D341Med (cell line): ENCODE data around the gene LYL1.

ENCODE experiments used
- DNase-seq: peaks from one replicate; pipeline ENCODE4 v3.0.0; 2012; ENCODE audit warnings: low spot score

The LYL1 gene

DNA sequence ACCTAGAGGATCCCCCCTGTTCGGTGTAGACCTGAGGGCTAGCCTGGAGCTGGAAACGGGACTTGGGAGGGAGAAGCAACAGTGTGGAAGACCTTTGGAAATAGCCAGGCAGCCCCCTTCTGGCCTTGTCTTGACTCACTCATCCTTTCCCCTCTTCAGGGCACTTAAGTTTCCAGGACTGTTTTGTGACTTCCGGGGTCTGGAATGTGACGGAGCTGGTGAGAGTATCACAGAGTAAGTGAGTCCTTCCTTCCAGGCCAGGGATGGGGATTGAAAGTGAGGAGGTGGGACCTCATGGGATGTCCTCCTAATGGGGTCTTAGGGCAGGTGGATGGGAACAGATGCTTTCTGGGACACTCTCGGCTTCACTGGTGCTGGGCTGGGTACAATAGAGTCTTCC is 29.4 kb downstream of the LYL1 start:
- DNase-seq = no peak

DNA sequence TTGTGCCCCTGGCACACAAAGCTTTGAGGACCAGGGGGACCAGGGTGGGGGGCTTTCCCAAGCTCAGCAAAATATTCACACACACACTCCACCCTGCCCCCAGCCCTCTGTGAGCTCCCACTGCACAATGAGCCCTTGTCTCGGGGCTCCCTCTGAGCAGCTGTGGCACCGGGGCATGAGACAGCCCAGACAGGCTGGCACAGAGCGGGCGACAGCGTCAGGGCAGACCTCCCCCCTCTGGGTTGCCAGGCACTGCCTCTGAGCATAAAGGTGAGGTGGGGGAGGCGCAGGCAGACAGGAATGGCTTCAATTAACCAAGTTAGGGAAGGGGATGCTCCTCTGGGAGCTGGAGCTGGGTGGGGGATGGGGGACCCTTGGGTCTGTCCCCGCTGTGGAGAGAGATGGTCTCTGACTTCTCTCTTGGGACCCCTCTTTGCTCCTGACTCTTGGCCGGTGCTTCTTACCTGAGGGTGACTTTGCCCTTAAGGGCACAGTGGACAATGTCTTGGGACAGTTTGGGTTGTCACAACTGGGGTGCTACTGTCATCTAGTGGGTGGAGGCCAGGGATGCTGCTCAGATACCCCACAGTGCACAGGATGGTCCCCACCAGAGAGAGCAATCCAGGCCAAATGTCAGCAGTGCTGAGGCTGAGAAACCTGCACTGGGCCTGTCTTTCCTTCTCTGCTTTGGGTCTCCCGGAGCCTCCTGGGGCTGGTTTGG is 30.3 kb downstream of the LYL1 start:
- no peak for DNase-seq

DNA sequence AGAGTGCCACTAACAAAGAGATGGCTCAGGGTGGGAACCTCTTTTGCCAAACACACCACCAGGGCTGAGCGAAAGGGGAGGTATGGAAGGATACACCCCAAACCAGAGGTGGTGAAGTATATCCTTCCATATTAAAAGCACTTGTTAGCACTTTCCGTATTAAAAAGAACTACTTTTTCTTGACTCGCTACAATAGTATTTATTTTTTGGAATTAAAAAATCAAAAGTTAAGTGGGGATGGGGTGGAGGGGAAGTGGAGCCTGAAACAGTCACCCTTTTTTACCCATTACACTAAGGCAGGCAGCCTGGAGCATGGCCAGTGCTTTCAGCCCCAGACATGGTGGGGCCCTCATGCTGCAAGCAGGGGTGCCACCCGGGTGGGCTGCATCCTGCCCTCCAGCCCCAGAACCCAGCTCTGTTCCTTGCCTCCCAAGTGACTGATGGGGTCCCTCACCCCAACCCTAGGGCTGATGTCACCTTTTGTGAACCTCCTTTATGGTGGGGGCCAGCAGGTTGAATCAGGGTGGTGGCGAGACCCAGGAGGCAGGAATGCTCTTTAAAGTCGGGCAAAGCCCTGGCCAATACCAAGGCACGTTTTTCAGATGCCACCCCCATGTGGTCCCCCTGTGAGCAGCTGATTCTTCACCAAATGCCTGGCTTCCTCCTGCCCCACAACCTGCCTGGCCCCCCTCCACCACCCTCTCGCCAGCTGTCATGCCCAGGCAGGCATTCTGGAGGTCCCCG is 31.0 kb downstream of the LYL1 start:
- DNase-seq = no peak

DNA sequence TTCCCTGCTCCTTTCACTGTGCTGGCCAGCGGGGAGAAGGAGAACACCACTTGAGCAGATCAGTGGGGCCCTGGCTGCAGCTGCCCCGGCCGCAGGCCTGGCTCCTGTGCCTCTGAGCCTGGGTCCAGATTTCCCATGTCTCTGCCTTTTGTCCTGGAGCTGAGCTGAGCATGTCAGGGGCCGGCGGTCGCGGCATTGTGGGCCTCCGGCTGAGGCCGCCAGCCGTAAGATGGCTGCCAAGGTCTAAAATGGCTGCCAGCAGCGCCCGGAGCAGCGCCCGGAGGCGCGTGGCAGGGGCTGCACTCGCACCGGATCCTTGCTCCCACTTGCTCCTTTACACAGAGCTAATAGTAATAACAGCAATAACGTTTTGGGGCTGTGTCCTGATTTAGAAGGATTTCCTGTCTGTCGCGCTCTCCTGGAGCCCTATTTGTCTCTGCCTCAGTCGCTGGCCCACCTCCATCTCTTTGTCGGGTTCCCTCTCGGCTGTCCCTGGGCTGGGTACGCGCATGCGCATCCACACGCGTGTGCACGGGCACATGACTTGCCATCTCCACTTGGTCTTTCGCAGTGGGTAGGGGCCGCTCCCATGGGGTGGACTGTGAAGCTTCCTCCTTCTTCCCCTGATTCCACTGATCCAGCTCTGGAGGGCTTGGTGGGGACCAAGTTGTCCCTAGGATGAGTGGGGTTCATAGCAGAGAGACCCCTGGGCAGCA is 32.1 kb downstream of the LYL1 start:
- no peak for DNase-seq

DNA sequence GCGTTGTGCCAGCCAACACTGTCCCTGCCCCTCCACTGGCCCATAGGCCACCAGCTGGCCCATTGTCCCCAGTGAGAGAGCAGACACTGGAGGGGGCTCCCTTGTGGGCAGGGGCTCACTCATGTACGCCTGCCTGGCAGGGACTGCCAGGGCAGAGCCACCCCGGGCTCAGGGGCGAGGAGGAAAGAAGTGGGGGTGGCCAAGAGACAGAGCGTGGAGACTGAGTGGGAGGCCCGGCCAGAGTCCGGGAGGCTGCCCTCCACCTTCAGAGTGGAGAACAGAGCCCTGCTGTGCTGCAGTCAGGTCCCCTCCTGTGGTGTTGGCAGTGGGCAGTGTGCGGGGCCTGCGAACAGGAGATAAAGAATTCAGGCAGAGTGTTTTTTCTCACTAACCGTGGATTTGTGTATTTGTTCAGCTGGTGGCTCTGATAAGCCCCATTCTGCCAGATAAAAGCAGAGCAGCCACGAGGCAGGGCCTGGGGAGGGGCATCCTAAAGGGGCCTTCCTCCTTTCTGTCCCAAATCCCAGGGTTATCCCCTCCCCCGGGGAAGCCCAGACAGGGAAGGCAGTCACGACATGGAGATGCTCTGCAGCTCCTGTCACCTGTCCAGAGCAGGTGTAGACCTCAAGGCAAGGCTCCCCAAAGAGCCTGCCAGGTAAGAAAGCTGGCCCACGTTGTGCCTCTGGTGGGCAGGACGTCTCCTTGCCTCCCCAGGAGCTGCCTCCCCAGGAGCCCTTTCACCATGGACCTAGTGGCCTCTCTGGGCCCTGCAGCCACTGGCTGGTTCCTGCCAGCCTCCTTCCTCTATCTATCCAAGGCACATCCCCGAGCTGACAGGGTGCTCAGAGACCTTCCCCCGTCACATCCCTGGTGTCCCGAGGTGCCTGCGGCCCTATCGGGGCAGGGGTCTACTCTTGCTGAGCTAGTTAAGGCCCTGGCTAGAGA is 33.0 kb downstream of the LYL1 start:
- no peak for DNase-seq

DNA sequence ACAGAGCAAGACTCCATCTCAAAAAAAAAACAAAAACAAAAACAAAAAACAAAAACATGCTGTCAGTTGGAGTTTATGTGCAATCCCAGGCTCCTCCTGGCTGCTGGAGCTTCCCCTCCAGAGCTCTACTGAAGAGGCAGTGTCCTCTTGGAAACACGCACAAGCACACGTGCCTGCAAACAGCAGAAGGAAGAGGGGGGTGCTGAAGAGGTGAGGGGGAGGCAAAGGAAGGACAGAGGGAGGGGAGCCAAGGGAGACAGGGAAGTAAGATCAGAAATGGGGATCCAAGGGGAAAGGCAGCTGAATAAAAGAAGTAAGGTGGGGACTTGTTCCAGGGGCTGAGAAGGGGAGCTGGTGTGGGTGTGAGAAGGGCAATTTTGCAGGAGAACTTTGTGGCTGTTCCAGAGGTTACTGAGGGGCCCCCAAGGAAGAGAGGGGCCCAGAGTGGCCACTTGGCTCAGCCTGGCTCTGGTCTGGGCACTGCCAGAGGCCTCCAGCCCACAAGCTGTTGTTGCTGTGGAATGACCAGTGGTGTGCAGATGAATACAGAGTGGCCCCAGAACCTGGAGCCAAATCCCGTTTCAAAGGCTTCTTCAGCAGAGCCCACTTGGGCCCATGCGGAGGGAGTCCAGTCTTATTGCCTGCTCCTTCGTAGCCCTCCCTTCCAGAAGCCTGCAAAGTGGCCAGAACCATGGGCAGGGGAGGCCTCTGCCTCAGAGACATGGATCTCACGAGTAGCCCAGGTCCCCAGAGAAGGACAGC is 34.4 kb downstream of the LYL1 start:
- no peak for DNase-seq

DNA sequence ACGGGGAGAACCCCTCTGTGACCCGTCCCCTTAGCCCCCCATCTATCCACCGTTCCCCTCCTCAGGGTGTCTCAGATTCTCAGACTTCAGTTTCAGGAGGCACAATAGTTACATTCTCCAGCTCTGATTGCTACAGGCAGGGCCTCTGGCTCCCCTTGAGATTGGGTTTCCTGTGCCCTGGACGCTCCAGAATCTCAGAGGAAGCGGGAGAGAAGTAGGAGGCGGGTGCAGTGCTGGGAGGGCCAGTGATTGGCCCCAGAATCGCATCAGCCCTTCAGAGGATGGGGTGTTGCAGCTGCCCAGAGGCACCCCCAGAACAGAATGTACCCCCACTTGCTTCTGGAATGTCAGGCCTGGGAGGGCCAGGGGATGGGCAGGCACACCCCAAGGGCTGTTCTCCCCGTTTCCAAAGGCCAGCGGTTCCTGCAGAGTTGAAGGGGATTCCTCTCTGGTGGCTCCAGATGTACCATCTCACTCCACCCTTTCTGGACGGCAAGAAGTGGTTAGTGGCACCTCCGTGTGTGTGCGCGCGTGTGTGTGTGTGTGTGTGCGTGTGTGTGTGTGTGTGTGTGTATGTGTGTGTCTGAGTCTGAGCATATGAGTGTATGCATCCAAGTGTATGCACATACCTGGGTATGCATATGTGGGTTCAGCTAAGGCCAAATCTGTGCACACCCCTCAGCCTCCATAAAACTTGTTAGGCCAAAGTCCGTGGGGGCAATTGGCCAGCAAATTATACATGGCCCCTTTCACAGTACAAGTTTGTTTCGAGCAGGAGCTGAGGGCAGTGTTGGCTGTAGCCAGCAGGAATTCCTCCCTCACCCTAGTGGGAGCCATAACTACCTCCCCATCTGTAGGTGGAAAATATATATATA is 35.5 kb downstream of the LYL1 start:
- no peak for DNase-seq

DNA sequence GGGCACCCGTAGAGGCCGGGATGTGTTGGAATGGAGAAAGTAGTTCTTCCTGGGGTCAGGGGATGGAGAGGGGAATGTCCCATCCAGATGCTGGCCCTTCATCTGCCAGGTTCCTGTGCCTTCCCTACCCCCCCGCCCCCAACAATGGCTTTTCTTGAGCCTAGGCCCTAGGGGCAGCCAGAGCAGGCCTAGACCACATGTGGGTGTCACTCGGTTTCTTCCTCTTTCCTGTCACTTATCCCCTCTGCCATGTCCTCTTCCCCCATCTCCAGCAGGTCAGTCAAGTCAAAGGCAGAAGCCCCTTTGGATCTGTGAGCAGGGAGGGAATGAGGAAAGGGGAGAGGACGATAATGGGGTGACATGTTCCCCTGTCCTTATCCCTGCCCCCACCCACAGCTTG is 36.4 kb downstream of the LYL1 start:
- DNase-seq = no peak

DNA sequence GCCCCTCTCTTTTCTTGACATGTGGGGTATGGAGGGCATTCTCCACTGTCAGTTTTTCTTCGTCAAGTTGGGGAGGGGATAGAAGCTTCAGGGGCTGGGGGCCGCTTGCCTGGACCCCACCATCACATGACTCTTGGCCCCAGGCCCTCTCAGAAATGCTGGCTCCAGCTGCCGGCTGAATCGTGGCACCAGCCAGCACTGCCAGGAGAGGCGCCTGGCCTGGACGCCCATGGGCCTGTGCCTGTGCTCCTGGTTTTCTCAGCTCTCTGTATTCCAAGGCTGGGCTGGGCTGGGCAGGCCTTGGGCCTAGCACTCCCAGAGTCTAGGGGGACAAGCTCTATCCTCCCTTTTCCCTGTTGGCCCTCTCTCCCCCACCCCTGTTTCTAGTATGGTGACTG is 38.6 kb downstream of the LYL1 start:
- no peak for DNase-seq

DNA sequence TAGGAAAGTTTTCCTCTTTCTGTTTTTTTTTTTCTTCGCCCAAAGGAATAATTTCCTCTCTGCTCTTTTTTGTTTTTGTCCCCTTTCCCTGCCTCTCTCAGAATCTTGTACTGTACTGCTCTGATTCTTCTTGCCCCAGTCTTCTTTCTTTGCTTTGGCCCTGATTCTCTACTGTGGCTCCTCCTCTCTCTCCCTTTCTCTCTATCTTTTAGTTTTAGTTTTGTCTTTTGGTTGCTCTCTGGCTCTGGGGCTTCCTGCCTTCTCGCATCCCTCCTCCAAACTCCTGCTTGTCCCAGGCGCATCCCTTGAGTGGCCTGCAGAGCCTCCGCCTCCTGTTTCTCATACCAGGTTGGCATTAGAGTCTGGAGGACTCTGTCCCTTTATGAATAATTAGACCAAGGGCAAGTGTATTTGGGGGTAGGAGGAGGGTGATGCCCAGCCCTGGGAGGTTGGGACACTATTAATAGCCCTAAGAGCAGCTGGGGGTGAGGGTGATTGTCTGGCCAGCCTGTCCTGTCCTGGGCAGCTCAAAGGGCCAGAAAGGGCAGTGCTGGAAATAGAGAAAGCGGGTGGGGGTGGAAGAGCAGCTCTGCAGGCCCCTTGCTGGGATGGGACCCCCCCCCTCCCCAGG is 39.1 kb downstream of the LYL1 start:
- DNase-seq = no peak

DNA sequence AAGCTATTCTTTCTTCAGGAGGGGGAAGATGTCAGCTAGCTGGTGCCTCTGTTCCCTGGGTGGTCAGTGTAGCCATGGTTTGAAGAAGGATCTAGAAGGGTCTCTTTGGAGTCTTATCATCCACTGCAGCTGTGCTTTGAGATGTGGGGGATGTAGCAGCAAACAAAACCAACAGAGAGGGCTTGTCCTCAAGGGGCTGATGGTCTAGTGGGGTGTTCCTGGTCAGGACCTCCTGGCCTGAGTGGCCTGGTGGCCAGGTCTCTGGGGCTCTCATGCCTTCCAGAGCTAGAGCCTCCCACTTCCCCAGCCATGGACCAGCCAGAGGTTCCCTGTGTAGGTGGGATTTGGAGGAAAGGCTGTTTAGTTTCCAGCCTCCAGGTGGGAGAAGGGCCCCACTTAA is 40.3 kb downstream of the LYL1 start:
- DNase-seq = no peak

DNA sequence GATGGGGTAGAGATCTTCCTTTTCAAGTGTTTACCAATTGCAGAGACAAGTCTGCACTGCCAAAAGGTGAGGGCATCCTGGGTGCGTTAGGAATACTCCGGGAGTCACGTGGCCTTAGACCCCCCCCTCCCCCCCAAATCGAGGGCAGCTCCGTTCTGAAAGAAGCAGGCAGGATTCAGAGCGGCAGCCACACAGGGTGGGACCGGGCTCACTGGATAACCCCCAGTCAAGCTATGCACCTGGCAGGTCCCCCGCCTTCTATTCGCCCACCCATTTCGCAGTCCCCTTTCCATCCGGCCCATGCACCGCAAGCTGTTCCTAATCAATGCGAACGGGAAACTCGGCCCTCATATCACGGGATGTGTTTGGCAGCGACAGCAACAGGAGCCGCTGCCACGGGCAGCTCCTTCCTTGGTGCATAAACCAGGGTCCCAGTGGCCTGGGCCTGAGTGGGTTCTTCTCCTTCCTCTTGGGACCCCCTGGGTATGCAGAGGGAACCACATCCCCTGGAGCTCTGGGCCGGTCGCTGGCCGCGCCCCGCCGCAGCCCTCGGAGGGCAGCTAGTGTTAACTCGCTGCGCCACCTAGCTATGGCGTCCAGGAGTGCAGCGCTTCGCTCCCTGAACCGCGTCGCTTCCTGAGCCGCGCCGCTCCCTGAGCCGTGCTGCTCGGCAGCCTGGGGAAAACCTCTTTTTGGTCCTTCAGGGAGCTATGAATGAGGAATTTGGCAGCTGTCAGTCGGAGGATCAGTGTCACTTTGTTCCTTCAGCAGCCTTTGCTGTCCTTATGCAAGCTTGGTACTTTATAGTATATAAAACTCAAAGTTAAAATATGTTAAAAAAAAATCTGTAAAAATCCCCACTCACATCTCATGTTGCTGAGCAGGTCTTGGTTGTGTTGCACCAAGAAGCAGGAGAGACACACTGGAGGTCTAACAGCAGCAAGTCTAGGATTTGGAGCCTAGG is 41.4 kb downstream of the LYL1 start:
- peak; percentile 95 for DNase-seq

DNA sequence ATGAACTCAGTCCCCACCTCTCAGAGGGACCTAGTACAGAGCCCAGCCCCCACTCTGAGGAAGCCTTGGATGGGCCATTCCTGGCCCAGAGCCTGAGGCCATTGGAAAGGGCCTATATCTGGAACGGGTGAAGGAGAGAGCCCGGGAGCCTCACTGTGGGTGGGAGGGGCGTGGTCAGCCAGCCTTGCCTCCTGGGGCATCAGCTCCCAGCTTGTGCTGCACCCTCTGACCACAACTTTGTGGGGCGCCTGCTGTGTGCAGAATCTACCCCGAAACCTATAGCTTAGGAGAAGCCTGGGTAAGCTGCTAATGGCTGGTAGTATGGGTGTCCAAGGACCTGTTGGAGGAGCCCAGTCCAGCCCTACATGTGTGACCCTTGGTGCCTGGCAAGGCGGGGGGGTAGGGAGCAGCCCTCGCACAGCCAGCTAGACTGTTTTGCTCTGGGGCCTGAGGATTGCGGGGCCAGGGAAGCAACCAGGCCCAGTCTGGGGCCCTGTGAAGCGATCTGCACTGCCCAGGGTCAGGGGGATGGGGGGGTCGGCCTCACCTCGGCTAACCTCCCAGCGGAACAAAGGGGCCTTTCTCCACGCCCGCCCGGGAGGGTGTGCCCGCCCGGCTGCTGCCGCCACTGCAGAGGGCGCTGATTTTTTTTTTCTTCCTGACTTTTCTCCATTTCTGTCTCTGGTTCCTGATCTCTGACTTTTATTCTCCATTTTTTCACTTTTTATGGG is 42.3 kb downstream of the LYL1 start:
- DNase-seq = no peak

DNA sequence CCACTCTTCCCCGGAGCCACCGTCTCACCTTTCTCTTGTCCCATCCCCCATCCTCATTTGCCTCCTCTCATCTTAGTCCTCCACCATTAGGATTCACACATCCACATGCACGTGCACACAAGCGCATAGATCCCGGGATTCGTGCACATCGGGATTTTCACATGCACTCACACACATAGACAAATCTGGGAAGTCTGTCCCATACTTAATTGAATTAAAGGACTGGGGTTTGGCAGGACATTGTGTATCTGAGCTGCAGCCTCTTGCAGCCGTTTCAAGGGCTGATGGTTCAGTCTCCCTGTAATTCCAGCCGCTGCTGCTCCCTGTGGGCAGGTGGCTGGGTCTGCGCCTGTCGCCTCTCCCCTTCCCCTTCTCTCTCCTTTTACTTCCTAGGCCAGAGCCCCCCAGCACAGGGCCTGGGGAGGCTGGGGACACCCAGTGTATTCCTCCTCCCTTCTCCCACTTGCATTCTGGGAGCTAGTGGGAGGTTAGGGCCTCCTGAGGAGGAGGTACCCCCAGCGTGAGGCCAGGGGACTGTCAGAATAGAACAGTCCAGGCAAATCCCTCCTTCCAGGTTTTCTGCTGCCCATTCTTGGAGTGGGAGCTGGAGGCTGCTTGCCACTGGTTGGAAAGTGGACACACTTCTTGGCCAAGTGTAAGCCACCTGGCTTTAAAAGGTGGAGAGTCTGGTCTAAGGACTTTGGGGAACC is 43.6 kb downstream of the LYL1 start:
- DNase-seq = no peak

DNA sequence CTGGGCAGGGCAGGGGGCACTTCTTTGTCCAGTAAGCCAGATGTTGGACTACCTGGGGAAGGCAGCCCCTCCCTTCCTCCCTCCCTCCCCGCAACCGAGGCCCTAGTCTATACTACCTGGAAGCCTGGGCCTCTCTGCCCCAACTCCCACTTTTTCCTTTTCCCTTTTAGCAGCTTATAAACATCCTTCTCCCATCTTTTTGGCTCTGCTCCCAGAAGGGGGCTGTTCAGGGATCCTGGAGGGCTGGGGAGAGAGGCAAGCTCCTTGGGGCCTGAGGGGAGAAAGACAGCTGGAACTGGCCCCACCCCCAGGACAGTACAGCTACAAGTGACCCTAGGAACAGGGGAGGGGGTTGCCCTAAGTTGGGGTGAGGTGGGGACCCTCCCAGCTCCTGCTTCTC is 44.9 kb downstream of the LYL1 start:
- no peak for DNase-seq

DNA sequence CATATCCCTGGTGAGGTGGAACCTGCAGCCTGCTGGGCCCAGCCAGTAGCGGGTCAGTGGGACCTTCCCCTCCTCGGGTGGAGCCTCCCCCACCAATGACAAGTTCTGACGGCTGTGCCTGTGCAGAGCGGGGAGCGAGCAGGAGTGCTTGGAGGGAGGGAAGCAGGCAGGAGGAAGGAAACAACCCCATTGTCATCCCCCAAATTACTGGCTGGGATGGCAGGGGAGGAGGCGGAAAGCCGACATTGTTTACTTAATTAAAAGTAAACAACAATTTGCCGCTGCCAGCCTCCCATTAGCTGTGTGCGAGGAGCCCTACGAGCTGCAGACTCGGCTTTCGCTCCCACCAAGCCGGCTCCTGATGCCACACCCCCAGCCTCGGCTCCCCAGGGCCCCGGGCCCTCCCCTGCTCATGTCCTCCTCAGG is 45.5 kb downstream of the LYL1 start:
- no peak for DNase-seq

DNA sequence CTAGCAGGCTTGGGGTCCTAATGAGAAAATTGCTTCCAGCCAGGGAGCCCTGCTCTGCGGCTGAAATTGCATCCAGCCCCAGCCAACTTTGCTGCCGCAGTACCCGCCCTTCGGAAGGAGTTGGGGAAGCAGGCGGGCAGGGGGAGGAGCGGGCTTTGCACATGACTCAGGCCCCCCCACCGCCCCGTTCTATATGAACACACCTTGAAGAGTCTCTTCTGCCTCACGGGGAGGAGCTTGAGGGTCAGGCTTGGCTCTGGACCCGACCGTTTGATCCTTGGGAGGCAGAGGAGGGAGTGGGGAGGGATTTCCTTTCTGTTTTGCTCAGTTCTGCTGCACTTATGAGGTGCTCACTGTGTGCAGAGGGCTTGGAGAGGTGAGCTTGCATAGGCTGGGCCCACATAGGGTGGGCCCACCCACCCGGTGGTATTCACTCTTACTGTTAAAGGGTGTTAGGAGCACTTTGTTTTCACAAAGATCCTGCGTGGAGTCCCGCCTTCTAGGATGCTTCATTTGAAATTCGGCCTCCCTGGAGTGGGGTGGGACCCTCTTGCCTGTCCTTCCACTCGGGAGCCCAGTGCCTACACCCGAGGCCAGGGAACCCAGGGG is 46.5 kb downstream of the LYL1 start:
- no peak for DNase-seq
